Astrocyte (in vitro differentiated cells and primary cell): ENCODE data around the gene BNIPL. TPM values are rescaled to one million over a fixed set of nuclear protein-coding genes. Genes with fewer than 3 reads are reported as not detected.

Source experiments
- DNase-seq: peaks from one replicate; pipeline ENCODE4 v3.0.0-alpha.2; 2010; ENCODE audit warnings: low read depth
- FAIRE-seq: peaks from 2 replicates; lab custom pipeline; 2011; peaks lifted over from hg19 to GRCh38; lab: Jason Lieb, UNC
- H2AFZ ChIP-seq: 2 replicates; pipeline ENCODE4 v1.6.0; 2012; ENCODE audit warnings: low read depth, low read length, inconsistent platforms
- H3K27ac ChIP-seq: 2 replicates; pipeline ENCODE4 v1.5.1; 2011; ENCODE audit warnings: low read depth, low read length, inconsistent platforms
- H3K27me3 ChIP-seq: 2 replicates; pipeline ENCODE4 v1.6.0; 2011; ENCODE audit warnings: low read length, inconsistent platforms; ENCODE audit not compliant: insufficient read depth
- H3K36me3 ChIP-seq: 2 replicates; pipeline ENCODE4 v1.5.1; 2011; ENCODE audit warnings: low read length, inconsistent platforms; ENCODE audit not compliant: insufficient read depth
- H3K4me1 ChIP-seq: 2 replicates; pipeline ENCODE4 v1.5.1; 2011; ENCODE audit warnings: low read length, inconsistent platforms; ENCODE audit not compliant: insufficient read depth
- H3K4me2 ChIP-seq: 2 replicates; pipeline ENCODE4 v1.6.0; 2012; ENCODE audit warnings: low read length, inconsistent platforms
- H3K4me3 ChIP-seq: 2 replicates; pipeline ENCODE4 v1.5.1; 2011; ENCODE audit warnings: low read depth, mild to moderate bottlenecking, low read length, inconsistent platforms; ENCODE audit not compliant: insufficient read depth
- H3K79me2 ChIP-seq: 2 replicates; pipeline ENCODE4 v1.6.0; 2012; ENCODE audit warnings: mild to moderate bottlenecking, low read length, inconsistent platforms; ENCODE audit not compliant: insufficient read depth
- H3K9ac ChIP-seq: 2 replicates; pipeline ENCODE4 v1.6.0; 2012; ENCODE audit warnings: mild to moderate bottlenecking, low read length, inconsistent platforms
- H3K9me3 ChIP-seq: 2 replicates; pipeline ENCODE4 v1.5.1; 2012; ENCODE audit warnings: low read depth, mild to moderate bottlenecking, low read length, inconsistent platforms; ENCODE audit not compliant: insufficient read depth
- H4K20me1 ChIP-seq: 2 replicates; pipeline ENCODE4 v1.6.0; 2012; ENCODE audit warnings: low read length, inconsistent platforms; ENCODE audit not compliant: insufficient read depth
- H3K27ac Mint-ChIP-seq: one replicate; pipeline ENCODE4 v1.8.0; 2021; ENCODE audit warnings: mild to moderate bottlenecking, mixed read lengths; ENCODE audit not compliant: unreplicated experiment
- H3K27me3 Mint-ChIP-seq: one replicate; pipeline ENCODE4 v1.8.0; 2021; ENCODE audit warnings: low read depth, mixed read lengths; ENCODE audit not compliant: unreplicated experiment
- H3K36me3 Mint-ChIP-seq: one replicate; pipeline ENCODE4 v1.8.0; 2021; ENCODE audit warnings: low read depth, mixed read lengths; ENCODE audit not compliant: unreplicated experiment
- H3K4me1 Mint-ChIP-seq: one replicate; pipeline ENCODE4 v1.8.0; 2021; ENCODE audit warnings: low read depth, mixed read lengths; ENCODE audit not compliant: unreplicated experiment
- H3K4me3 Mint-ChIP-seq: one replicate; pipeline ENCODE4 v1.8.0; 2021; ENCODE audit warnings: mild to moderate bottlenecking, moderate library complexity, mixed read lengths; ENCODE audit not compliant: unreplicated experiment
- H3K9me3 Mint-ChIP-seq: one replicate; pipeline ENCODE4 v1.8.0; 2021; ENCODE audit warnings: mild to moderate bottlenecking, mixed read lengths; ENCODE audit not compliant: unreplicated experiment
- EZH2 ChIP-seq: IDR thresholded peaks from 2 replicates; pipeline ENCODE4 v1.6.1; 2012; ENCODE audit warnings: mild to moderate bottlenecking, low read length, inconsistent platforms; ENCODE audit not compliant: insufficient read depth
- total RNA-seq: library from RNA; stranded (reverse); gene quantifications from 2 replicates; pipeline ENCODE4 v1.2.1, GENCODE V29; 2021
- TF ChIP-seq, protein P1 (sequence below): IDR thresholded peaks from 2 replicates; pipeline ENCODE4 v1.5.1; 2011; ENCODE audit warnings: low read depth, mild to moderate bottlenecking, inconsistent platforms, low read length, moderate library complexity; ENCODE audit not compliant: insufficient read depth

BNIPL gene
- total RNA-seq, 1 donor from 2014 or later = 0.73 TPM

DNA sequence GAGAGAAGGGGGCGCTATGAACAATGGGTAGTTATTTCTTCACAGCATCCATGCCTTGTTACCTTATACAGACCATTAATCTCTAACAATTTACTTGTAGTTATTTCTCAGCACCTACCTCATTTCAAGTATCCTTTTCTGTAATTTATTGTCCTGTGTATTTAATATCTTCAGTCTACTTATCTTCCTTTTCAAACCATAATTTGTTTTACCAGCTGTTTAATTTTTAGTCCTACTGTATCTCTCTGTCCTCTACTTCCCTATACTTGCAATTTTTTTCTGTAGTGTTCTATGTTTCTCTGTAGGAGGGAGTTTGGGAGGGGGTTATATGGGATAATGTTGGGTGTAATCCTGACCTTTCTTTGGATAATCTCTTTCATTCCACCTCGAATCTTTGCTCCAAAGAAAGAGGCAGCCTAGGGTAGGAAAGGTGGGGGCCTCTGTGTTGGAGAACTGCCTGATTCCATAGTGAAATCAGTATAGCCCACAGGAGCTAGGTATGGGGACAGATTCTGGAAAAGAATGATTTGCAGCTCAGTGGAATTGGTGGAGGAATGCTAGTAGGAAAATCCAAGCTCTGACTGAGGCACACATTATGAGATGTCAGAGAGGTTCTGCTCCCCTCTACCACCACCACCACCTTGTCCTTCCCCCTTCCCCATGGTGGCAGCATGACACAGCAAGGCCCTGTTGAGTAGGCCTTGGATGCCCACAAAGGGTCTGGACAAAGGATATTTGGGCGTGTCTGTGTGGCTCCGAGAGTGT, 24.5 kb downstream of the BNIPL start:
- peaks cover 16% of the 10 kb centered on the region for H3K36me3 ChIP-seq
- peak overlapping the region; percentile 93 for H3K4me3 ChIP-seq
- no peak for FAIRE-seq
- Mint-ChIP-seq H3K27ac (peak overlapping the region; percentile 96), H3K36me3 (peaks cover 16% of the 10 kb centered on the region), H3K27me3 (no peaks in the 10 kb centered on the region), H3K9me3 (no peaks in the 10 kb centered on the region), H3K4me1 (peaks cover 34% of the 10 kb centered on the region), H3K4me3 (peak overlapping the region; percentile 95)
- no peak overlapping the region for H2AFZ ChIP-seq
- peak; percentile 34 for DNase-seq
- peak overlapping the region; percentile 98 for H3K9ac ChIP-seq
- H4K20me1 ChIP-seq = peaks cover 56% of the 10 kb centered on the region
- TF ChIP-seq EZH2 = no peak
- TF ChIP-seq, protein P1, sequence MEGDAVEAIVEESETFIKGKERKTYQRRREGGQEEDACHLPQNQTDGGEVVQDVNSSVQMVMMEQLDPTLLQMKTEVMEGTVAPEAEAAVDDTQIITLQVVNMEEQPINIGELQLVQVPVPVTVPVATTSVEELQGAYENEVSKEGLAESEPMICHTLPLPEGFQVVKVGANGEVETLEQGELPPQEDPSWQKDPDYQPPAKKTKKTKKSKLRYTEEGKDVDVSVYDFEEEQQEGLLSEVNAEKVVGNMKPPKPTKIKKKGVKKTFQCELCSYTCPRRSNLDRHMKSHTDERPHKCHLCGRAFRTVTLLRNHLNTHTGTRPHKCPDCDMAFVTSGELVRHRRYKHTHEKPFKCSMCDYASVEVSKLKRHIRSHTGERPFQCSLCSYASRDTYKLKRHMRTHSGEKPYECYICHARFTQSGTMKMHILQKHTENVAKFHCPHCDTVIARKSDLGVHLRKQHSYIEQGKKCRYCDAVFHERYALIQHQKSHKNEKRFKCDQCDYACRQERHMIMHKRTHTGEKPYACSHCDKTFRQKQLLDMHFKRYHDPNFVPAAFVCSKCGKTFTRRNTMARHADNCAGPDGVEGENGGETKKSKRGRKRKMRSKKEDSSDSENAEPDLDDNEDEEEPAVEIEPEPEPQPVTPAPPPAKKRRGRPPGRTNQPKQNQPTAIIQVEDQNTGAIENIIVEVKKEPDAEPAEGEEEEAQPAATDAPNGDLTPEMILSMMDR = no peak
- peak overlapping the region; percentile 99 for H3K4me2 ChIP-seq
- H3K9me3 ChIP-seq = no peaks in the 10 kb centered on the region
- H3K27me3 ChIP-seq = no peaks in the 10 kb centered on the region
- H3K27ac ChIP-seq = peak overlapping the region; percentile 94
- peaks cover 98% of the 10 kb centered on the region for H3K79me2 ChIP-seq
- peaks cover 31% of the 10 kb centered on the region for H3K4me1 ChIP-seq

- Histone ChIP-seq H3K9ac (peak overlapping the region; percentile 98), H3K4me3 (peak overlapping the region; percentile 93), H3K27me3 (no peaks in the 10 kb centered on the region), H4K20me1 (peaks cover 54% of the 10 kb centered on the region), H2AFZ (no peak overlapping the region), H3K27ac (peak overlapping the region; percentile 94), H3K36me3 (peaks cover 8% of the 10 kb centered on the region), H3K4me2 (peak overlapping the region; percentile 99), H3K9me3 (no peaks in the 10 kb centered on the region), H3K4me1 (peaks cover 28% of the 10 kb centered on the region), H3K79me2 (peaks cover 98% of the 10 kb centered on the region)
- FAIRE-seq (no peak), DNase-seq (no peak)
- Mint-ChIP-seq H3K36me3 (peaks cover 10% of the 10 kb centered on the region), H3K9me3 (no peaks in the 10 kb centered on the region), H3K27ac (peak overlapping the region; percentile 96), H3K27me3 (no peaks in the 10 kb centered on the region), H3K4me1 (peaks cover 26% of the 10 kb centered on the region), H3K4me3 (peak overlapping the region; percentile 95)
- TF ChIP-seq, protein P1 = no peak
- no peak for TF ChIP-seq EZH2
Measured at GRCh38 chr1:151061704-151062103, 25.3 kb downstream of the BNIPL start.
